Right ventricle myocardium inferior (tissue), 1 donor: Measurements from ENCODE around the gene FOXO3. TPM values are rescaled to one million over a fixed set of nuclear protein-coding genes. Genes with fewer than 3 reads are reported as not detected.

Experiments used
- ATAC-seq: fragments of 200-7000 bp; cut with Tn5 transposase; one replicate; pipeline ENCODE4 v1.9.1; 2020; ENCODE audit warnings: mild to moderate bottlenecking, moderate library complexity
- DNase-seq: peaks from one replicate; pipeline ENCODE4 v3.0.0; 2021; ENCODE audit errors: missing footprints
- intact Hi-C: fragments of 100-400 bp; cut with DNase I; formaldehyde crosslinking; loops from one replicate; pipeline ENCODE4 v1.11.0; 2022
- total RNA-seq: library from RNA; stranded (reverse); fragmentation: NEBNext Ultra II Directional; extraction: Animal tissue kit (Norgen Biotek cat#: 25700); gene quantifications from one replicate; pipeline ENCODE4 v1.2.1, GENCODE V29; 2021
- donor health status: DM: no; HTN: yes; CAD: no; lungs with severe emphysema.

Gene FOXO3
- total RNA-seq, 1 donor from 2014 or later = 32.3 TPM

DNA sequence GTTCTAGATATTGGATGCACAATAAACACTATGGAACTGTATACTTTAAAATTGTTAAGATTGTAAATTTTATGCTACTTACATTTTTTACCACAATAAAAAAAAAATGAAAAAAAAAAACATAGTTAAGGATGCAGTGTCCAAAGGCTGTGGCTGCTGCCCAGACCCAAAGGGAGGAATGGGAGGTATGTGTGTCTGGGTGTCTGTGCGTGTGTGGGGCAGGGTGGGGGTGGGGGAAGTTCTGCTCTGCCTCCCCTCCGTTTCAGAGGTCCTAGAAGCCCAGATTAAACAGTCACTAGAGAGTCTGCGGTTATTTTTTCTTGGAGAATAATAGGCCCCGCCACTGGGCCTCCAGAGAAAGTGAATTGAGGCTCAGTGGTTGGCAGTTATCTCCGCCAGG lies 151.1 kb downstream of the FOXO3 start:
- DNase-seq (no peak), ATAC-seq (no peak)
- intact Hi-C loops = no loop called here

GRCh38 chr6:108712946-108713345 lies 152.2 kb downstream of the FOXO3 start:
- intact Hi-C loops = no loop called here
- ATAC-seq = no peak
- no peak for DNase-seq

DNA sequence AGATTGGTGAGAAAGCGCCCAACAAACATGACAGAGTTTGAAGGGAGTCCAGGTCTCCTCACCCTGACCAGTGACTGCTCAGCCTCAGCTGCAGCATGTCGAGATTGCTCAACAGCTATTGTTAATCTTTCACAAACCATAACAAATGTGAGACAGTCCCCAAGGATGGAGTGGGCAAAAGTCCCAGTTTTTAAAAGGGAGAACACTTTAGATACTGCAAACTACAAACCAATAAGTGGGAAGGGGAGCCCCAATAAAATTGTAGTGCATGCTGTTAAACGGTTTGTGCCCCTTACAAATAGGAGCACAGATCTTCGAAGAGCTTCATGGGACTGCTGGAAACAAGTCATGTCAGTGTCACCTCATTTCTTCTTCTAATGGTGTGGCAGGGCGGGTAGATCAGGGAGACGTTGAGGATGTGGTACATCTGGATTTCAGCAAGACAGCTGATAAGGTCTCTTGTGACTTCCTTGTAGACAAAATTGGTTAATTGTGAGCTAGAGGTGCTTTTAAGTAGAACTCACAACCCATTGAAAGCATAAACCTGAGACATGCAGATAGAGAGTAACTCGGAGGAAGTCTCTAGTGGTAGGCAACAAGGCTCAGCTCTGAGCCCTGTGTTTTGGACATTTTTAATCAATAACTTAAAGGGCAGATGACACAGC lies 153.5 kb downstream of the FOXO3 start:
- ATAC-seq = peak; percentile 80
- DNase-seq = no peak
- intact Hi-C loops = no loop called here

DNA sequence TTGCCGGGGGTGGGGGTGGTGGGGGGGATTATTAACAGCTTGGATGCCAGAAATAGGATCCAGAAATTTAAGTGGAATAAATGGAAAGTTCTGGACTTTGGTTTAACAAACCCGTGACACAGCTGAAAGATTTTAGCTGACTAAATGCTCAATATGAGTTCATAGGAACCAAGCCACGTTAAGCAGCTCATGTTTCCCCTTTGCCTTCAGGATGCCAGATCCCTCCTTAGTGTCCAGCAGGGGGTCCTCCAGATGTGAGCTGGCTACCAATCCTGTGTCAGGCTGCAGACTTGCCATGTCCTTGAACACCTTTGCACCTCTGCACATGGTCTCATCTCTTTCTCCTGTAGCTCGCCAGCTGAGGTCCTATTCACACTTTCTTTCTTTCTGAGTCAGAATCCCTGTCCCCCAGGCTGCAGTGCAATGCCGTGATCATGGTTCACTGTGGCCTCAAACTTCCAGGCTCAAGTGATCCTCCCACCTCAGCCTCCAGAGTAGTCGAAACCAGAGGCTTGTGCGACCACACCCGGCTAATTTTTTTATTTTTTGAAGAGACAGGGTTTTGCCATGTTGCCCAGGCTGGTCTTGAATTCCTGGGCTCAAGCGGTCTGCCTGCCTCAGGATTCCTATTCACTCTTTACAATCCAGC lies 154.2 kb downstream of the FOXO3 start:
- DNase-seq = no peak
- intact Hi-C loops = no loop called here

GRCh38 chr6:108715832-108716231 lies 155.1 kb downstream of the FOXO3 start:
- DNase-seq (no peak), ATAC-seq (no peak)
- intact Hi-C loops = no loop called here

More for the DNA sequence above, 154.2 kb downstream of the FOXO3 start:
- no peak for ATAC-seq

- no peak for ATAC-seq
- intact Hi-C loops = no loop called here
- no peak for DNase-seq
Measured at GRCh38 chr6:108716801-108717791, 156.4 kb downstream of the FOXO3 start.

- ATAC-seq (no peak), DNase-seq (no peak)
- intact Hi-C loops = no loop called here
Measured at GRCh38 chr6:108719477-108719876, 158.8 kb downstream of the FOXO3 start.

DNA sequence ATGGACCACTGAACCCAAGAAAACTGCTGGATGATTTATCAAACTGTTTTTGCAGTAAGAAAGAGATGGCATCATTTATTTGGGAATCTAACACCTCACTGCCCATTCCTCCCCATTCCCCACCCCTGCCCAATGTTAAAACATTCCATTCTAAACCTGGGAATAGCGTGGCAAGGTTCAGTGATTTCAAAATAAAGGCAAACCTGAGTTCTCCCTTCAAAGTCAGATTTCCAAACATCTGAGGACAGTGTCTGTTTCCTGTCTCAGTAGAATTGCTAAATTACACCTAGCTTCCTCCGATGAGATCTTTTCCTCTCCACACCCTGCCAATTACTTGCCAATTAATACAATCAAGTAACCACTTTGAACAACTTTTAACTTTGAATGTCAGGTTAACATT lies 160.1 kb downstream of the FOXO3 start:
- DNase-seq = no peak
- intact Hi-C loops = no loop called here

DNA sequence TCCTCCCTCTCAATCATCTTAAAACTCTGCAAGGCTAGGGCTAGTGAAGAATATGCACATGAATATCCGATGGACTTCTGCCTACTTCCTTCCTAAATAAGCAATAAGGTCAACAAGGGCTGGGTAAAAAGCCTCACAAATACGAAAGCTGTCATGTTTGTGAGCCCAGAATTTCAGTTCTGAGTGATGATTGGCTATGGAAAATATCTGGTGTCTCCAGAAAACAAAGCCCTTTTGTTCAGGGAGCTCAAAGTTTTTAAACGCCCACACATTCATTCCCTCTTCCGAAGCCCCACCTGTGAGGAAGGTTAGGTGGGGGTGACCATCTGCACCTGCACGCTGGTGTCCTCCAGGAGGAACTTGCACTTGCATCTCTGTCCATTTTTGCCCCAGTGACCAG lies 160.6 kb downstream of the FOXO3 start:
- no peak for ATAC-seq
- DNase-seq = no peak
- intact Hi-C loops = no loop called here

More for the DNA sequence above, 160.1 kb downstream of the FOXO3 start:
- ATAC-seq = no peak

DNA sequence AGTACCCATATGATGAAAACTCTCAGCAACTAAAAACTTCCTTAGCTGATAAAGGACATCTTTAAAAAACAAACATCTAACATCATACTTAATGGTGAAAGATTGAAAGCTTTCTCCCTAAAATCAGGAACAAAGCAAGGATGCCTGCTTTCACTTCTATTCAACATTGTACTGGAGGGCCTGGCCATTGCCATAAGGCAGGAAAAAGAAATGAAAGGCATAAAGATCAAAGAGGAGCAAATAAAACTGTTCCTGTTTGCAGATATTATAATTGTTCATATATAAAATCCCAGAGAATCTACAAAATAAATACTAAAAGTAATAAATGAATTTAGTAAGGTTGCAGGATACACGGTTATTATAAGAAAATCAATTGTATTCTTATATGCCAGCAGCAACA lies 162.9 kb downstream of the FOXO3 start:
- no peak for DNase-seq
- no peak for ATAC-seq
- intact Hi-C loops = no loop called here

- no peak for DNase-seq
- ATAC-seq = no peak
- intact Hi-C loops = no loop called here
Measured at GRCh38 chr6:108726726-108727339, 166.1 kb downstream of the FOXO3 start.

- DNase-seq = no peak
Measured at GRCh38 chr6:108727966-108728730, 167.4 kb downstream of the FOXO3 start.

DNA sequence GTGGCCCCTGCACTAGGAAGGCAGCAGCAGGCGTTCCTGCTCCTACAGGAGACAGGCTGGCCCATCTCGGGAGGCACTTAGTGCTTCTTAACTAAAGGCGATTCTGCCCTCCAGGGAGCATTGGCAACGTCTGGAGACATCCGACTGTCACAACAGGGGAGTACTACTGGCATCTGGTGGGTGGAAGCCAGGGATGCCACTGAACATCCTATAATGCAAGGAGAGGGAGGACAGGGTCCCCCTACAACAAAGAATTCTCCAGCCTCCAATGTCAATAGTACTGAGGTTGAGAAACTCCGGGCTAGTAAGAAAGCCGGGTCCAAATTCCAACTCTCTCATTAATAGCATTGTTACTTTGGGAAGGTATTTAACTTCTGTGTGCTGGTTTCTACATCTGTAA lies 168.1 kb downstream of the FOXO3 start:
- DNase-seq (no peak), ATAC-seq (no peak)
- intact Hi-C loops = no loop called here

More at GRCh38 chr6:108727966-108728730, 167.4 kb downstream of the FOXO3 start:
- intact Hi-C loops = no loop called here
- ATAC-seq = no peak

- no peak for DNase-seq
- ATAC-seq = no peak
- intact Hi-C loops = no loop called here
Measured at GRCh38 chr6:108730635-108731515, 170.2 kb downstream of the FOXO3 start.

DNA sequence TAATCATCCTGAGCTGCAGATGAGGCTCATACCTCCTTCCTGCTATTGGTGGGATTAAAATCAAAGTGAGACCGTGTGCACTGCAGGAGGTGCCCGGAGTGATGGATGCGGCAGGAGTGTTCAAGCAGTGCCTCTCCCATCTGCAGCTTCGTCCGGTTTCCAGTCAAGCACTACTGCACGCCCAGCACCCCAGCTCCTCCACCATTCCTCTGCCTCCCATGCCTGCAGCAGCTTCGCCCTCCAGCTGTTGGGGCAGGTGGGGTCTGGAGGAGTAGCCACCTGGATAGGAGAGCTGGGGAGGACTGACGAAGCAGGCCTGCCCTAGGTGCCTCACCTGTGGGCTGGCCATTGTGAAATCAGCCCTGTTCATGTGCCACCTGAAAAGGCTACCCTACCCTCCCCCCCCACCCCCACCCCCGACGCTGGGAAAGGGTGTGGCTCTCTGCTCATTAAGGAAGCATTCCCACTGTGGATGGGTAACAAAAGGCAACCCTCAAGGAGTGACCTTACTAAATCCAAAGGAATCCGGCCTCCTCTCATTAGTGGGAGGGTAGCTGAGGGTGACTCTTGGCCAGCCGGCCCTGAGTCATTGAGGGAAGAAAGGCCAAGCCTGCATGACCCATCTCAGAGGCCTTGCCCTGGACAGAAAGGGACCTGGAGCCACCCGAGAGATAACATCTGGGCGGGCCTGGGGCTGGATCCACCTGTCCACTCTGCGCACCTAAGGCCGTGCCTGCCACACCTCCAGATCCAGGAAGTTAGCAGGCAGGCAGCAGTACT lies 171.6 kb downstream of the FOXO3 start:
- intact Hi-C loops = no loop called here
- ATAC-seq (no peak), DNase-seq (no peak)

GRCh38 chr6:108733051-108733450 lies 172.3 kb downstream of the FOXO3 start:
- no peak for ATAC-seq
- intact Hi-C loops = no loop called here

More at GRCh38 chr6:108733051-108733450, 172.3 kb downstream of the FOXO3 start:
- no peak for DNase-seq
